NCI-H446 (cell line): Measurements from ENCODE around the gene DNAI2.
A peak's percentile ranks its signal among the peaks of the same experiment; 100 is the strongest.
"Not testable (repeated sequence)": the region's sequence is repeated elsewhere in the genome, so short reads cannot be mapped to it uniquely, and the experiment has no call there.

Source experiments
- DNase-seq, 2 experiments: peaks; one replicate each; lab custom pipeline; 2025; lab: John Stamatoyannopoulos, UW

Gene DNAI2

GRCh38 chr17:74276051-74276476 lies 2.0 kb downstream of the DNAI2 start:
- DNase-seq, result no peak

GRCh38 chr17:74276541-74277009 lies 2.5 kb downstream of the DNAI2 start:
- DNase-seq, result no peak

DNA sequence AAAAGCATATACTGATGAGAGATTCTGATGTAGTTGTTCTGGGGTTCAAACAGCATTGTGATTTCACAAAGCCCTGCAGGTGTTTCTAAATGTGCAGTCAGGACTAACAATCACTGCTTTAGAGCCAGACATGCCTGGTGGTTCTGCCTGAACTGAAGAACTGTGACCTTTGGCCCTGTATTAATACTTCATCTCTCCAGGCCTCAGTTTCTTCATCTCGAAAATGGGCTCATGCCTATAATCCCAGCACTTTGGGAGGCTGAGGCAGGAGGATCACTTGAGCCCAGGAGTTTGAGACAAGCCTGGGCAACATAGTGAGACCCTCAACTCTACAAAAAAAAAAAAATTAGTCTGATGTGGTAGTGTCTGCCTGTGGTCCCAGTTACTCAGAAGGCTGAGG lies 3.9 kb downstream of the DNAI2 start:
- DNase-seq, result no peak

DNA sequence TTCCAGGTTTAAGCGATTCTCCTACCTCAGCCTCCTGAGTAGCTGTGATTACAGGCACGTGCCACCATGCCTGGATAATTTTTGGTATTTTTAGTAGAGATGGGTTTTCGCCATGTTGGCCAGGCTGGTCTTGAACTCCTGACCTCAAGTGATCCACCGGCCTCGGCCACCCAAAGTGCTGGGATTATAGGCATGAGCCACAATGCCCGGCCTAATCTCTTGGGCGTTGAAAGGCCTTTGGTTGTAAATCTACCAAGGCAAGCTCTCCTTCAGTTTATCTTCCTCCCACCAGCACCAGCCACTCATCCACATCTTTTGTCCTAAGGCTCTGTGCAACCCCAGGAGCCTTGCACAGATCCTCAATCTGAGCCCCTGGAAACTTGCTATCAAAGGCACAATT lies 5.6 kb downstream of the DNAI2 start:
- not testable (repeated sequence) for DNase-seq

DNA sequence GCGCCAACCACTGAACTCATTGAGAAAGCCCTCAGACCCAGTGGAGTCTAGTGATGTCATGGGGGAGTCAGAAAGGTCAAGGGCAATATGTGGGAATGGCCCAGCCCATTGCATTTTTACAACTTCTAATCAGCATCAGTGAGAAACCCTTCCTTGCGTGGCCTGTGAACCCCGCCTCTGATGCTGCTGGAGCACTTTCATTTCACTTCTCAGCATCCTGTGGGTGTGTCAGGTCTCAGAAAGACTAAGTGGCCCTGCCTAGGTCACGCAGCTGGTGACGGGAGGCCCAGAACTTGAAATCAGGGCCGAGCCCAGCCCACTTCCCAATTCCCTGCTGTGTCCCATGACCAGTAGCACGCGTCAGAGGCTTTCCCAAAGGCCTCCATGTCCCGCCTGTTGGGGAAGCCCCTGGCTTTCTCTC lies 6.1 kb downstream of the DNAI2 start:
- DNase-seq, result no peak

GRCh38 chr17:74281799-74282198 lies 7.8 kb downstream of the DNAI2 start:
- no peak for DNase-seq

- not testable (repeated sequence) for DNase-seq
Measured at GRCh38 chr17:74282274-74282586, 8.2 kb downstream of the DNAI2 start.

DNA sequence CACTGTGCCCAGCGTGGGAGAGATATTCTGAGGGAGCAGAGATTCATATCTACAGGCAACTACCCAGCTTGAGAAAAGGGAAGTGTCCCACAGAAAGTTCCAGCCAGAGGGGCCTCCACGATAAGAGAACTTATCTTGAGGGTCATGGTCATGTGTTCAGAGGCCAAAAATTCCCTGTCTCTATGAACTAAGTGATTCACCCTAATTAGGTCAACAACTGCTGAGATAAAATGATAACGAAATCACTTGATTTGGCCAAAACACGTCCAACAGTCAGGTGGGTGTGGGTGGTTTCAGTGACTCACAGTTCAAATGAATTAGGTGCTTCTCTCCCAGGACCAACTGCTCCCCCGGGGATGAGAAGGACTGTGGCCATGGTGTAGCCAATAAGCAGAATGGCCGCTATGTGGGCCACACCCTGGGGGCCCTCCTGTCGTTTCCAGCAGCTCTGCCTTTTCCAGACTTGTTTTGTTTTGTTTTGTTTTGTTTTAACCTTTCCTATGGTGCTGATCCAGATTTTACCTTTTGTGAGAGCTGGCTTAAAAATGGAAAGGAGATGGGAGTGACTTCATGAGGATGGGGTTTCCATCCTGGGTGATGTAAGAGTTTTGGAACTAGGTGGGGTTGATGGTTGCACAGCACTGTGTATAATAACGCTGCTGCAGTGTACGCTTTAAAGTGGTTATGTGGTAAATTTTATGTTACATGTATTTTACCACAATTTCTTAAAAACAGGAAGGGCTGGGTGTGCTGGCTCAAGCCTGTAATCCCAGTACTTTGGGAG lies 8.7 kb downstream of the DNAI2 start:
- DNase-seq, result no peak

GRCh38 chr17:74283371-74283673 lies 9.3 kb downstream of the DNAI2 start:
- DNase-seq, result no peak

DNA sequence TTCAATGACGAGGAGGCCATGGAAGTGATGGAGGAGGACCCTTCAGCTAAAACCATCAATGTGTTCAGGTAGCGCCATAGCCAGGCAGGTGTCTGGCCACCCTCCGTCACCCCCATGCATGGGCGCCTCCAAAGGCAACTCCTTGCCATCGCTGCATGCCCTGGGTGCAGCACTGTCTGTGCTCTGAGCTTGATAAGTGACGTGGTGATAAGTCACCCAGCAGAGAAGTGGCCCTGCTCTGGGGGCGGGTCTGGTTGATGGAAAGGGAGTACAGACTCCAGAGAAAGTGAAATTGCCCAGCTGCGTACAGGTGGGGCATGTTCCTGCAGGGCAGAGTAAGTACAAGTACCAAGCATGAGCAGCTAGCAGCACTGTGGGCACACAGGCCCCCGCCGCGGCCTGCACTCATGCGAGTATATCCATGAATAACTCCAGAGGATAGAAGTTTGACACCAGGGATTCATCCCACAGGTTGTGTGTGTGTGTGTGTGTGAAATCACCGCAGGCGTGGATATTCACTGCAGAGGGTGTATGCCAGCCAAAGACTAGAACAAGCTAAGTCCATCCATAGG lies 13.1 kb downstream of the DNAI2 start:
- no peak for DNase-seq

DNA sequence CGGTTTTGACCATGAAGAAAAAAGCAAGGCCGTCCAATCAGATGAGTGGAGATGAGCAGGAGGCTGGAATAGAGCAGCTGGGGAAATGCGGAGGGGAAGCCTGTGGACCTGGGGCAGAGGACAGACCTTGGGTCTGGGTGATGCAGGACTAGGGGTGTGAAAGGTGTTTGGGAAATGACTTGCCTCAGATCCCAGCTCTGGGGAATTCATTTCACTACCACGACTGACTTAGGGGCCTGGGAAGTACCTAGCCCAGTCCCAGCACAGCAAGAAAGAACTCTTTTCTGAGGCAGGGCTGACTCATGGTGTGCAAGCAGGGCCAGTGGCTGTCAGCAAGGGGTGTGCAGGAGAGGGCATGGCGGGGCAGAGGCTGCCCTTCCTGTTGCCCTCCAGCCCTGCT lies 14.8 kb downstream of the DNAI2 start:
- DNase-seq, result no peak

DNA sequence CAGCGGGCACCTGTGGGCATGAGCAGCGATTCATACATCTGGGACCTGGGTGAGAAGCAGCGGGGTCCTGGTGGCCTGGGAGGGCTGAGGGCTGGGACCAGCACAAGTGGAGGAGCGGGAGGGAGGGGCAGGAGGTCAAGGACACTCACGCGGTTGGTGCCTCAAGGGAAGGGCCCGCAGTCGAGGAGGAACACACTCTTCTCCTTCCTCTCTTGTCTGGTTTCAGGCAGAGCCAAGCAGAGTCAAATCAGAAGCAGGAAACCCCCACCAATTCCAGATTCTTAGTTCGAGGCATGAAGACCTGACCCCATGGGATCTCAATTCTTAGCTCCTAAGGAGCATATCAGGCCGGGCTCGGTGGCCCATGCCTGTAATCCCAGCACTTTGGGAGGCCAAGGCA lies 15.7 kb downstream of the DNAI2 start:
- no peak for DNase-seq

- no peak for DNase-seq
Measured at GRCh38 chr17:74290340-74290739, 16.3 kb downstream of the DNAI2 start.

DNA sequence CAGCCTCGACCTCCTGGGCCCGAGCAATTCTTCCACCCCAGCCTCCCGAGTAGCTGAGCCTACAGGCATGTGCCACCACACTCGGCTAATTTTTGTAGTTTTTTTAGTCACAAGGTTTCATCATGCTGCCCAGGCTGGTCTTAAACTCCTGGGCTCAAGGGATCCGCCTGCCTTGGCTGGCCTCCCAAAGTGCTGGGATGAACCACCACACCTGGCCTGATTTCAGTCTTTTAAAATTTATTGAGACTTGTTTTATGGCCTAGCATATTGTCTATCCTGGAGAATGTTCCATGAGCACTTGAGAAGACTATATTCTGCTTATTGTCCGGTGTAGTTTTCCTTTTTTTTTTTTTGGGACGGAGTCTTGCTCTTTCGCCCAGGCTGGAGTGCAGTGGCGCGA lies 18.5 kb downstream of the DNAI2 start:
- DNase-seq, result no peak

GRCh38 chr17:74295625-74296547 lies 21.9 kb downstream of the DNAI2 start:
- DNase-seq, result no peak

DNA sequence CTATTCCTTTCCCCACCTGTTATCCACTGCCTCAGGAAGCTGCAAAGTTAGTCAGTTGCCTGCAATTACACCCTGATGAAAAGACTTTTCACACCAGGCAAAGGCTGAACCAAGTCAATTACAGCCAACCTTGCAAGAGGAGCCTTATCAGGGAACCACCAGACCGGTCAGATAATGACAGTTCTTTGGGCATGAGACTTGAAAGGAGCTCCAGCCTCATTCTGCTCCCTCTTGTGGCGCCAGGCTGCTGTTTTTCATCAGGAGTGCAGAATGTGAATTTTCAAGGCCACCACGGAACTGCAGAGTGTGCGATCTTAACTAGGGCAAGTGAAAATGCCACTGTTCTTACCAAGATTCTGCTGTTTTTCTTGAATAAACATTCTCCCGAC lies 22.5 kb downstream of the DNAI2 start:
- DNase-seq, result peak in 1 of 2 experiments; percentile 48

DNA sequence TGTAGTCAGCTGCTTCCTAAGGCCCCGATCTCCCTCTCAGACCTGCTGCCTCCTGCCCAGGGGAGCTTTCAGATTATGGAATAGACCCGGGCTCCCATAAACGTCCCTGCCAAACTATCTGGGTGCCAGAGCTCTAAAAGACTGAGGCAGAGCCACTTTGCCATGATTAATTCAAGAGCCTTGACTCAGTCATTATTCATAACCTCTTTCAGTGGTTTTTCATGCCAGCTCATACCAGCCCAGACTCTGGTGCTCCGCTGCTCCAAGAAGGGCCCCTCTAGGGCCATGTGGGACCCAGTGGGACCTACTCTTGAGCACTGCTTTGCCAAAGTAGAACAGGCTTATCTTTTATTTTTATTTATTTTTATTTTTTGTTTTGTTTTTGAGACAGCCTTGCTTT lies 23.9 kb downstream of the DNAI2 start:
- no peak for DNase-seq

- DNase-seq, result no peak
Measured at GRCh38 chr17:74298778-74299177, 24.7 kb downstream of the DNAI2 start.

DNA sequence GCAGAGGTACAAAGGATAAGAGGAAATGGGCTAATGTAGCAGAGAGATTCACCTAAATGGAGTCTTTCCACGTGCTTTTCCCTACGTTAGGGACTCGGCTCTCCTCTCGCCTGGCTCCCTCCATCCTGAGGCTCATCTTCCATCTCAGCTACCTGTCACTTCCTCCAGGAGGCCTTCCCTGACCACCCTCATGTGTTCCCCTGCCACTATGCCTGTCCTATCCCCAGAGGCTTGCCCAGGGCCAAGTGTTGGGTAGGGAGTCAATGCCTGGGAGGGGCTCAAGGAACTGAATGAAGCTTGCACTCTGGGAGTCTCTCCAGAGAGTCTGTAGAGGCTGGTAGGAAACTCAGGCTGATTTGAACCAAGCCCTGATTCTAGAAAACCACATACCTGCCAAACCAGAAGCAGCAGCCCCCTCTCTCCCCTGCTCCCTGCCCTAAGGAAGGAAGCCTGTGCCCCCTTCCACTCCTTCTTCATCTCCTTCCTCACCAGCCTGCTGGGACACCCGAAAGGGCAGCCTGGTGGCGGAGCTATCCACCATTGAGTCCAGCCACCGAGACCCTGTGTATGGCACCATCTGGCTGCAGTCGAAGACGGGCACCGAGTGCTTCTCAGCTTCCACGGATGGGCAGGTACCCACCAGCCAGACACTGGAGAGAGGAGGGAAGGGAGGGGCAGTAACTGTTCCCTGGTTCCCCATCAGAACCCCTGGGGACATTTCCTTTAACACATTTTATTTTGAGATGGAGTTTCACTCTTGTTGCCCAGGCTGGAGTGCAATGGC lies 25.4 kb downstream of the DNAI2 start:
- no peak for DNase-seq

- DNase-seq, result no peak
Measured at GRCh38 chr17:74303305-74303704, 29.3 kb downstream of the DNAI2 start.

GRCh38 chr17:74304184-74304583 lies 30.1 kb downstream of the DNAI2 start:
- DNase-seq, result no peak
